Keratinocyte (primary cell): Measurements from ENCODE around the gene ING5. TPM values are rescaled to one million over a fixed set of nuclear protein-coding genes. Genes with fewer than 3 reads are reported as not detected.

Experiments used
- DNase-seq: peaks from one replicate; pipeline ENCODE4 v3.0.0-alpha.2; 2011; ENCODE audit warnings: low read depth, missing footprints, low spot score
- FAIRE-seq: peaks from 2 replicates; lab custom pipeline; 2011; peaks lifted over from hg19 to GRCh38; lab: Jason Lieb, UNC
- H2AFZ ChIP-seq: 2 replicates; pipeline ENCODE4 v1.6.0; 2012; ENCODE audit warnings: low read length, control low read depth, inconsistent platforms; ENCODE audit not compliant: control insufficient read depth
- H3K27ac ChIP-seq: 2 replicates; pipeline ENCODE4 v1.5.1; 2011; ENCODE audit warnings: low read length; ENCODE audit not compliant: control insufficient read depth, insufficient read depth
- H3K27me3 ChIP-seq: 3 replicates; pipeline ENCODE4 v1.6.0; 2011; ENCODE audit warnings: low read length; ENCODE audit not compliant: control insufficient read depth, insufficient read depth; ENCODE audit errors: extremely low read depth
- H3K36me3 ChIP-seq, 2 experiments: 2 replicates in 1 of 2; 3 replicates in 1 of 2; pipeline ENCODE4 v1.5.1; 2011; ENCODE audit warnings: low read length in 2 of 2, mild to moderate bottlenecking in 1 of 2; ENCODE audit not compliant: control insufficient read depth in 2 of 2, insufficient read depth in 2 of 2; ENCODE audit errors: extremely low read depth in 1 of 2
- H3K4me1 ChIP-seq: 3 replicates; pipeline ENCODE4 v1.5.1; 2011; ENCODE audit warnings: low read length; ENCODE audit not compliant: control insufficient read depth, insufficient read depth; ENCODE audit errors: extremely low read depth
- H3K4me2 ChIP-seq: 3 replicates; pipeline ENCODE4 v1.6.0; 2011; ENCODE audit warnings: low read depth, low read length; ENCODE audit not compliant: control insufficient read depth, insufficient read depth; ENCODE audit errors: extremely low read depth
- H3K4me3 ChIP-seq, 3 experiments: fragments of 200-600 bp in 1 of 3; sonication (generic) in 1 of 3; 2 replicates in 2 of 3; 3 replicates in 1 of 3; pipeline ENCODE4 v1.5.1; 2011 to 2016; ENCODE audit warnings: low read length in 3 of 3, mild to moderate bottlenecking in 3 of 3, control low read depth in 2 of 3, inconsistent platforms in 1 of 3, low read depth in 1 of 3, mixed read lengths in 1 of 3, mixed run types in 1 of 3, moderate library complexity in 1 of 3; ENCODE audit not compliant: control insufficient read depth in 2 of 3, insufficient read depth in 2 of 3; ENCODE audit errors: extremely low read depth in 1 of 3
- H3K79me2 ChIP-seq: 2 replicates; pipeline ENCODE4 v1.6.0; 2012; ENCODE audit warnings: low read length; ENCODE audit not compliant: control insufficient read depth, insufficient read depth
- H3K9ac ChIP-seq: 3 replicates; pipeline ENCODE4 v1.6.0; 2011; ENCODE audit warnings: low read length; ENCODE audit not compliant: control insufficient read depth, insufficient read depth; ENCODE audit errors: extremely low read depth
- H3K9me1 ChIP-seq: 3 replicates; pipeline ENCODE4 v1.6.0; 2011; ENCODE audit warnings: low read length; ENCODE audit not compliant: control insufficient read depth, insufficient read depth; ENCODE audit errors: extremely low read depth
- H3K9me3 ChIP-seq: 2 replicates; pipeline ENCODE4 v1.5.1; 2012; ENCODE audit warnings: low read depth, low read length; ENCODE audit not compliant: control insufficient read depth
- H4K20me1 ChIP-seq: 3 replicates; pipeline ENCODE4 v1.6.0; 2011; ENCODE audit warnings: low read length; ENCODE audit not compliant: control insufficient read depth, insufficient read depth; ENCODE audit errors: extremely low read depth
- CTCF ChIP-seq, 3 experiments: IDR thresholded peaks in 1 of 3; conservative IDR thresholded peaks in 1 of 3; optimal IDR thresholded peaks in 1 of 3; 2 replicates in 2 of 3; 3 replicates in 1 of 3; pipeline versions ENCODE3 to v1.5.1; 2011; ENCODE audit warnings: low read length in 3 of 3, mild to moderate bottlenecking in 3 of 3, moderate library complexity in 2 of 3, control low read depth in 1 of 3, inconsistent platforms in 1 of 3; ENCODE audit not compliant: insufficient read depth in 2 of 3; ENCODE audit errors: extremely low read depth in 1 of 3
- EZH2 ChIP-seq: IDR thresholded peaks from one replicate; pipeline ENCODE4 v1.6.1; 2012; ENCODE audit warnings: inconsistent platforms, mild to moderate bottlenecking, low read length, moderate library complexity
- dilution Hi-C: fragments of 300-500 bp; cut with MboI; formaldehyde crosslinking; loops from one replicate; pipeline ENCODE4 v1.7.0; 2020; ENCODE audit warnings: low sequenced_read_pairs; ENCODE audit not compliant: extremely low pct_ligation_motif_present
- polyA plus RNA-seq, 5 experiments: library from polyadenylated mRNA; depleted of rRNA in 3 of 5; stranded (reverse) in 3 of 5; stranded (forward) in 1 of 5; unstranded in 1 of 5; fragments of >200 nt; gene quantifications; 1 replicate in 1 of 5; 2 replicates in 3 of 5; 3 replicates in 1 of 5; pipeline versions ENCODE4 v1.2.1 to v1.2.3, GENCODE V29; 2011 to 2012; ENCODE audit warnings: missing spikeins in 2 of 5, low read depth in 1 of 5, low replicate concordance in 1 of 5

The ING5 gene
- polyA plus RNA-seq, 1 donor (not counting 4 experiments of a cell fraction or from before 2014, with no cell fraction given): 19.1 TPM

GRCh38 chr2:241678307-241678706 lies 23.5 kb upstream of the ING5 start:
- Histone ChIP-seq H4K20me1 (no peaks in the 10 kb centered on the region), H3K27me3 (no peaks in the 10 kb centered on the region), H2AFZ (no peak overlapping the region), H3K4me3 (no peak overlapping the region), H3K9me3 (no peaks in the 10 kb centered on the region), H3K79me2 (peaks cover 7% of the 10 kb centered on the region), H3K27ac (no peak overlapping the region), H3K4me1 (no peaks in the 10 kb centered on the region), H3K9me1 (no peaks in the 10 kb centered on the region), H3K4me2 (no peak overlapping the region), H3K9ac (no peak overlapping the region), H3K36me3 (peaks cover 18 to 20% of the 10 kb centered on the region in 2 experiments)
- DNase-seq (no peak), FAIRE-seq (no peak)
- dilution Hi-C loops: no loop called here
- TF ChIP-seq EZH2 (no peak), CTCF (optimal IDR thresholded peaks at IDR 0.05 in 1 of 3, IDR thresholded peaks at IDR 0.05 in 1 of 3, conservative IDR thresholded peaks at IDR 0.05 in 1 of 3; ENCODE audit: extremely low read depth in 1 of 3, insufficient read depth in 2 of 3, low read length in 3 of 3) (no peak)

- Histone ChIP-seq H3K4me2 (no peak overlapping the region), H3K9me3 (no peaks in the 10 kb centered on the region), H4K20me1 (no peaks in the 10 kb centered on the region), H2AFZ (no peak overlapping the region), H3K27ac (no peak overlapping the region), H3K36me3 (peaks cover 18 to 22% of the 10 kb centered on the region in 2 experiments), H3K27me3 (no peaks in the 10 kb centered on the region), H3K9me1 (no peaks in the 10 kb centered on the region), H3K79me2 (peaks cover 9% of the 10 kb centered on the region), H3K4me3 (no peak overlapping the region), H3K9ac (no peak overlapping the region), H3K4me1 (no peaks in the 10 kb centered on the region)
- dilution Hi-C loops: no loop called here
- DNase-seq (no peak), FAIRE-seq (no peak)
- TF ChIP-seq EZH2: no peak
- no peak for TF ChIP-seq CTCF (optimal IDR thresholded peaks at IDR 0.05 in 1 of 3, IDR thresholded peaks at IDR 0.05 in 1 of 3, conservative IDR thresholded peaks at IDR 0.05 in 1 of 3; ENCODE audit: extremely low read depth in 1 of 3, insufficient read depth in 2 of 3, low read length in 3 of 3)
Observed at GRCh38 chr2:241678784-241679540, 22.9 kb upstream of the ING5 start.
